Right lobe of liver (tissue), 6 donors: ENCODE measurements around the gene FAP. TPM values are rescaled to one million over a fixed set of nuclear protein-coding genes. Genes with fewer than 3 reads are reported as not detected.

Experiments used
- ATAC-seq, 4 donors: fragments of 200-7000 bp; cut with Tn5 transposase; one replicate each; pipeline ENCODE4 v1.9.1; 2020; ENCODE audit warnings: mild to moderate bottlenecking in 4 of 4, moderate library complexity in 4 of 4
- DNase-seq, 3 donors: peaks; one replicate each; pipeline ENCODE4 v3.0.0-alpha.2; 2020
- H3K27ac ChIP-seq, 3 donors: fragments of 200-600 bp; one replicate each; pipeline ENCODE4 v1.8.0; 2022
- H3K27me3 ChIP-seq, 2 donors: fragments of 200-600 bp; one replicate each; pipeline ENCODE4 v1.8.0; 2022
- H3K36me3 ChIP-seq, 4 donors: fragments of 200-600 bp; sonication (generic) in 1 of 4; one replicate each; pipeline versions ENCODE4 v1.5.1 to v1.8.0; 2017 to 2022; ENCODE audit warnings: control low read depth in 1 of 4
- H3K4me1 ChIP-seq, 4 donors: fragments of 200-600 bp; sonication (generic) in 1 of 4; one replicate each; pipeline versions ENCODE4 v1.5.1 to v1.8.0; 2017 to 2022; ENCODE audit warnings: control low read depth in 1 of 4
- H3K4me3 ChIP-seq, 3 donors: fragments of 200-600 bp; one replicate each; pipeline ENCODE4 v1.8.0; 2022
- H3K9me3 ChIP-seq, 4 donors: fragments of 200-600 bp; sonication (generic) in 1 of 4; one replicate each; pipeline versions ENCODE4 v1.5.1 to v1.8.0; 2017 to 2022; ENCODE audit warnings: control low read depth in 1 of 4
- CTCF ChIP-seq, 4 donors: fragments of 200-600 bp in 3 of 4; fragments of 450-650 bp in 1 of 4; IDR thresholded peaks; one replicate each; pipeline versions ENCODE4 v1.5.1 to v1.8.0; 2016 to 2022; ENCODE audit warnings: antibody characterized with exemption in 4 of 4, mild to moderate bottlenecking in 2 of 4
- POLR2A ChIP-seq: fragments of 450-650 bp; IDR thresholded peaks from one replicate; pipeline ENCODE4 v1.6.1; 2017; ENCODE audit warnings: antibody characterized with exemption, mild to moderate bottlenecking
- WGBS: methylation state at CpG from one replicate; pipeline ENCODE4 v1.1.6; 2018; ENCODE audit warnings: low coverage, low lambda C conversion rate; ENCODE audit not compliant: insufficient coverage; ENCODE audit errors: missing lambda C conversion rate; 5-methylcytosine and 5-hydroxymethylcytosine counted together
- intact Hi-C, 2 donors: fragments of 100-400 bp; cut with DNase I; formaldehyde crosslinking; loops; one replicate each; pipeline versions ENCODE4 v1.11.2 to v1.14.1; 2022
- total RNA-seq, 6 experiments: library from RNA; depleted of rRNA in 2 of 6; stranded (reverse); fragments of >200 nt in 2 of 6; fragmentation: NEBNext Ultra II Directional in 3 of 6; extraction: Animal tissue kit (Norgen Biotek cat#: 25700) in 3 of 6; gene quantifications; one replicate each; pipeline versions ENCODE4 v1.1.0 to v1.2.4, GENCODE V29; 2016 to 2023
- donor health status: DM: no; HTN: yes; CAD: no.
- donor health status: DM: no; HTN: no; CAD: no.
- donor health status: DM: no; HTN: no; CAD: no.
- donor health status: DM: no; HTN: yes; CAD: no.
- donor health status: DM: no; HTN: yes; CAD: no.

Gene FAP
- total RNA-seq, 6 experiments from 2014 or later, result 0.22 to 0.93 (median 0.55) TPM; not detected in 2

DNA sequence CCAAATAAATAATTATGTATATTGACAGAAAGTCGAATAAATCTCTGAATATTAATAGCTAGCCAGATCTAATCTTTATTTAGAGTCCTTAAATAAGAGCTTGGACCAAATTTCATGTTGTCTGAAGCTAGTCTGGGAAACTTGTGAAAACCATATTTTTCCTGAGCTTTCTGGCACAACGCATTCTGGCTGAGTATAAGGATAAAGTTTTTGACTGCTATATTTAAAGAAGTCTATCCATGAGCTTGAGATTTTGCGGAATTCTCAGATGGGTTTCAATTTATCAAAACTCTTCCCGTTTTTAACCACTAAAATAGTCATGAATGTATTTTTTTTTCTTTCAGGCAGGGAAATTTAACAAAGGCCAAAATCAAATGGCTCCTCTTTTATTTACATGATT is 23.8 kb downstream of the FAP start:
- no peaks in the 10 kb centered on the region for H3K9me3 ChIP-seq
- no peaks in the 10 kb centered on the region for H3K27me3 ChIP-seq
- whole genome bisulfite sequencing, result 58% methylated on average over 4 of the region's 4 CpGs
- no peaks in the 10 kb centered on the region for H3K36me3 ChIP-seq
- H3K27ac ChIP-seq, result no peak overlapping the region
- H3K4me3 ChIP-seq, result no peak overlapping the region
- DNase-seq (no peak), ATAC-seq (no peak)
- intact Hi-C loops, result no loop called here
- TF ChIP-seq POLR2A, result no peak
- TF ChIP-seq CTCF (IDR thresholded peaks at IDR 0.05), result no peak
- H3K4me1 ChIP-seq, result no peaks in the 10 kb centered on the region

- Histone ChIP-seq H3K27me3 (no peaks in the 10 kb centered on the region), H3K4me1 (no peaks in the 10 kb centered on the region), H3K27ac (no peak overlapping the region), H3K4me3 (no peak overlapping the region), H3K9me3 (no peaks in the 10 kb centered on the region), H3K36me3 (no peaks in the 10 kb centered on the region)
- DNase-seq (no peak), ATAC-seq (no peak)
- TF ChIP-seq CTCF (IDR thresholded peaks at IDR 0.05) (no peak), POLR2A (no peak)
- 67% methylated on average over 1 of the region's 1 CpG for WGBS
- intact Hi-C loops, result no loop called here
Measured at GRCh38 chr2:162217598-162217997, 25.6 kb downstream of the FAP start.

GRCh38 chr2:162215162-162215561 is 28.1 kb downstream of the FAP start:
- ATAC-seq, result no peak

GRCh38 chr2:162212366-162212765 is 30.9 kb downstream of the FAP start:
- no peak for DNase-seq
- no peak overlapping the region for H3K27ac ChIP-seq
- WGBS, result 69% methylated on average over 2 of the region's 2 CpGs
- no peaks in the 10 kb centered on the region for H3K27me3 ChIP-seq
- H3K36me3 ChIP-seq, result no peaks in the 10 kb centered on the region
- ATAC-seq, result no peak
- H3K4me1 ChIP-seq, result no peaks in the 10 kb centered on the region
- no peak for TF ChIP-seq POLR2A
- TF ChIP-seq CTCF (IDR thresholded peaks at IDR 0.05), result no peak
- intact Hi-C loops, result no loop called here
- H3K9me3 ChIP-seq, result no peaks in the 10 kb centered on the region
- no peak overlapping the region for H3K4me3 ChIP-seq

More at GRCh38 chr2:162215162-162215561, 28.1 kb downstream of the FAP start:
- TF ChIP-seq CTCF (IDR thresholded peaks at IDR 0.05), result no peak
- no peak for DNase-seq
- H3K27ac ChIP-seq, result no peak overlapping the region
- H3K36me3 ChIP-seq, result no peaks in the 10 kb centered on the region
- intact Hi-C loops, result no loop called here
- WGBS, result 40% methylated on average over 1 of the region's 3 CpGs
- H3K4me1 ChIP-seq, result no peaks in the 10 kb centered on the region
- no peak overlapping the region for H3K4me3 ChIP-seq
- no peaks in the 10 kb centered on the region for H3K27me3 ChIP-seq
- no peaks in the 10 kb centered on the region for H3K9me3 ChIP-seq

DNA sequence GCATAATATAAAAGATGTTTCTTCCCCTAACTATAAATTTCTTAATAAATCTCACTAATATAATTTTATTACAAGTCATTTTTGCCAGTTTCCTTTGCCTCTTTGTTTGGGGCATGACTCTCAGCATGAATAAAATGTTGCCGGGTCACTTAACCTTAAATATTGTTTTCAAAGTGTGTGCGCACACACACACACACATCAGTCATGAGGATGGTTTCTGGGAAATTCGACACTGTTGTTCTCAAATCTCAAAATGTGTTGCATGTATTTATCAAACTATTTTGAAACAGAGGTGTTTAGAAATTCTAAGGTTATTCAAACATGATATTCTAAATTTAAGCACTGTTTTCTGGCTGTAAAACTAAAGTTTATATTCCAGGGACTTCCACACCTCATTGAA is 31.5 kb downstream of the FAP start:
- Histone ChIP-seq H3K4me1 (no peaks in the 10 kb centered on the region), H3K4me3 (no peak overlapping the region), H3K27ac (no peak overlapping the region), H3K36me3 (no peaks in the 10 kb centered on the region), H3K27me3 (no peaks in the 10 kb centered on the region), H3K9me3 (no peaks in the 10 kb centered on the region)
- 60% methylated on average over 3 of the region's 3 CpGs for WGBS
- DNase-seq, result no peak
- intact Hi-C loops, result no loop called here
- ATAC-seq, result peak in 1 of 4 donors; percentile 15
- TF ChIP-seq POLR2A (no peak), CTCF (IDR thresholded peaks at IDR 0.05) (no peak)
